OCI-LY3 (cell line): ENCODE data around the gene RASSF7.

Experiments used
- H2AFZ ChIP-seq: fragments of 200-600, 300-600 bp; shearing (Covaris generic); 2 replicates; pipeline ENCODE4 v1.6.0; 2014; ENCODE audit warnings: antibody characterized with exemption, low read depth, low read length
- H3K27ac ChIP-seq: fragments of 200-600, 300-600 bp; sonication (generic); 2 replicates; pipeline ENCODE4 v1.5.1; 2014; ENCODE audit warnings: mild to moderate bottlenecking, low read length, moderate library complexity, mixed read lengths
- H3K27me3 ChIP-seq: fragments of 200-600, 300-600 bp; sonication (generic); 2 replicates; pipeline ENCODE4 v1.6.1; 2014; ENCODE audit warnings: low read depth, low read length, mixed read lengths
- H3K36me3 ChIP-seq: fragments of 200-600, 300-600 bp; sonication (generic); replicated peaks from 2 replicates; pipeline ENCODE3; 2014; ENCODE audit warnings: low read depth, low read length, mixed read lengths
- H3K4me1 ChIP-seq: fragments of 300-600, 200-600 bp; sonication (generic); 2 replicates; pipeline ENCODE4 v1.6.1; 2014; ENCODE audit warnings: low read length, mixed read lengths
- H3K4me2 ChIP-seq: fragments of 200-600, 300-600 bp; sonication (generic); 2 replicates; pipeline ENCODE4 v1.6.1; 2014; ENCODE audit warnings: low read length, mixed read lengths
- H3K4me3 ChIP-seq: fragments of 300-600, 200-600 bp; sonication (generic); 2 replicates; pipeline ENCODE4 v1.5.1; 2014; ENCODE audit warnings: antibody characterized with exemption, mild to moderate bottlenecking, low read length, moderate library complexity
- H3K79me2 ChIP-seq: fragments of 300-600, 200-600 bp; shearing (Covaris generic); 2 replicates; pipeline ENCODE4 v1.6.1; 2014; ENCODE audit warnings: mild to moderate bottlenecking, low read length, mixed read lengths
- H3K9ac ChIP-seq: fragments of 300-600, 200-600 bp; shearing (Covaris generic); 2 replicates; pipeline ENCODE4 v1.6.0; 2014; ENCODE audit warnings: mild to moderate bottlenecking, low read length, moderate library complexity
- H3K9me3 ChIP-seq: fragments of 200-600, 300-600 bp; shearing (Covaris generic); 2 replicates; pipeline ENCODE4 v1.6.1; 2014; ENCODE audit warnings: low read length, mixed read lengths; ENCODE audit not compliant: insufficient read depth
- H4K20me1 ChIP-seq: fragments of 200-600, 300-600 bp; sonication (generic); 2 replicates; pipeline ENCODE4 v1.6.1; 2016; ENCODE audit warnings: low read length, mixed read lengths; ENCODE audit not compliant: insufficient read depth
- CTCF ChIP-seq: fragments of 200-600, 300-600 bp; sonication (generic); IDR thresholded peaks from 2 replicates; pipeline ENCODE4 v1.5.1; 2014; ENCODE audit warnings: antibody characterized with exemption, low read length, low read depth
- EZH2phosphoT487 ChIP-seq: fragments of 200-600 bp; shearing (Covaris generic); IDR thresholded peaks from 2 replicates; pipeline ENCODE4 v1.6.1; 2018; ENCODE audit warnings: antibody characterized with exemption, mixed run types, low read depth

RASSF7 gene

GRCh38 chr11:595400-595799 lies 34.6 kb downstream of the RASSF7 start:
- Histone ChIP-seq H3K9ac (no peak overlapping the region), H3K4me3 (no peak overlapping the region), H4K20me1 (no peaks in the 10 kb centered on the region), H3K4me2 (no peak overlapping the region), H3K9me3 (no peaks in the 10 kb centered on the region), H3K36me3 (peaks cover 51% of the 10 kb centered on the region), H3K27me3 (no peaks in the 10 kb centered on the region), H3K4me1 (no peaks in the 10 kb centered on the region), H3K79me2 (peaks cover 6% of the 10 kb centered on the region; the same call in 1 of the 2 replicates), H3K27ac (no peak overlapping the region), H2AFZ (no peak overlapping the region)
- TF ChIP-seq CTCF (no peak), EZH2phosphoT487 (no peak)

GRCh38 chr11:596374-596773 lies 35.6 kb downstream of the RASSF7 start:
- Histone ChIP-seq H3K27ac (no peak overlapping the region), H3K9me3 (no peaks in the 10 kb centered on the region), H4K20me1 (no peaks in the 10 kb centered on the region), H3K36me3 (peaks cover 45% of the 10 kb centered on the region), H3K79me2 (peaks cover 6% of the 10 kb centered on the region; the same call in 1 of the 2 replicates), H3K4me3 (no peak overlapping the region), H3K9ac (no peak overlapping the region), H3K27me3 (no peaks in the 10 kb centered on the region), H2AFZ (no peak overlapping the region), H3K4me2 (no peak overlapping the region), H3K4me1 (no peaks in the 10 kb centered on the region)
- TF ChIP-seq CTCF: no peak
- TF ChIP-seq EZH2phosphoT487: no peak

GRCh38 chr11:597166-597725 lies 36.5 kb downstream of the RASSF7 start:
- Histone ChIP-seq H3K36me3 (peaks cover 52% of the 10 kb centered on the region), H3K4me3 (no peak overlapping the region), H3K27me3 (no peaks in the 10 kb centered on the region), H3K9me3 (no peaks in the 10 kb centered on the region), H3K4me1 (no peaks in the 10 kb centered on the region), H3K4me2 (no peak overlapping the region), H3K9ac (no peak overlapping the region), H3K79me2 (peaks cover 6% of the 10 kb centered on the region; the same call in 1 of the 2 replicates), H4K20me1 (no peaks in the 10 kb centered on the region), H3K27ac (no peak overlapping the region), H2AFZ (no peak overlapping the region)
- no peak for TF ChIP-seq EZH2phosphoT487
- no peak for TF ChIP-seq CTCF

- no peaks in the 10 kb centered on the region for H4K20me1 ChIP-seq
- TF ChIP-seq EZH2phosphoT487: no peak
These were observed 37.4 kb downstream of the RASSF7 start for GRCh38 chr11:598005-598680.

More at GRCh38 chr11:598005-598680, 37.4 kb downstream of the RASSF7 start:
- H3K79me2 ChIP-seq: peaks cover 6% of the 10 kb centered on the region; the same call in 1 of the 2 replicates
- no peaks in the 10 kb centered on the region for H3K4me1 ChIP-seq
- no peak overlapping the region for H3K4me3 ChIP-seq
- no peak overlapping the region for H2AFZ ChIP-seq
- H3K27ac ChIP-seq: no peak overlapping the region
- H3K4me2 ChIP-seq: no peak overlapping the region
- no peak overlapping the region for H3K9ac ChIP-seq
- no peaks in the 10 kb centered on the region for H3K27me3 ChIP-seq
- H3K9me3 ChIP-seq: no peaks in the 10 kb centered on the region
- H3K36me3 ChIP-seq: peaks cover 47% of the 10 kb centered on the region
